NCI-H187 treated with DMSO at 0.1 percent for 48 hours (cell line): ENCODE data around the gene CDS1.
"Not testable (repeated sequence)": the region's sequence is repeated elsewhere in the genome, so short reads cannot be mapped to it uniquely, and the experiment has no call there.

Experiments
- DNase-seq: peaks from one replicate; lab custom pipeline; 2025; lab: John Stamatoyannopoulos, UW

The CDS1 gene

GRCh38 chr4:84673475-84674240, 90.7 kb downstream of the CDS1 start:
- DNase-seq: no peak

- DNase-seq: no peak
Observed at GRCh38 chr4:84677093-84677492, 94.2 kb downstream of the CDS1 start.

- DNase-seq: no peak
Observed at GRCh38 chr4:84677995-84678394, 95.1 kb downstream of the CDS1 start.

- no peak for DNase-seq
Observed at GRCh38 chr4:84678976-84679744, 96.2 kb downstream of the CDS1 start.

GRCh38 chr4:84680956-84681355, 98.0 kb downstream of the CDS1 start:
- no peak for DNase-seq

- DNase-seq: no peak
Observed at GRCh38 chr4:84681486-84682274, 98.8 kb downstream of the CDS1 start.

- not testable (repeated sequence) for DNase-seq
Observed at GRCh38 chr4:84682661-84683060, 99.7 kb downstream of the CDS1 start.

- no peak for DNase-seq
Observed at GRCh38 chr4:84683064-84683850, 100.3 kb downstream of the CDS1 start.

GRCh38 chr4:84684361-84684760, 101.4 kb downstream of the CDS1 start:
- DNase-seq: no peak

GRCh38 chr4:84685105-84685504, 102.2 kb downstream of the CDS1 start:
- no peak for DNase-seq

GRCh38 chr4:84688605-84689004, 105.7 kb downstream of the CDS1 start:
- no peak for DNase-seq

GRCh38 chr4:84689197-84689596, 106.3 kb downstream of the CDS1 start:
- DNase-seq: no peak

- no peak for DNase-seq
Observed at GRCh38 chr4:84690481-84690880, 107.6 kb downstream of the CDS1 start.

GRCh38 chr4:84691170-84691691, 108.3 kb downstream of the CDS1 start:
- no peak for DNase-seq

GRCh38 chr4:84691800-84692199, 108.9 kb downstream of the CDS1 start:
- DNase-seq: no peak

GRCh38 chr4:84697159-84697558, 114.2 kb downstream of the CDS1 start:
- DNase-seq: no peak

GRCh38 chr4:84697615-84698201, 114.8 kb downstream of the CDS1 start:
- DNase-seq: no peak

GRCh38 chr4:84699001-84699671, 116.2 kb downstream of the CDS1 start:
- no peak for DNase-seq
